Neural cell (in vitro differentiated cells): ENCODE results near the gene RIOK1. TPM values are rescaled to one million over a fixed set of nuclear protein-coding genes. Genes with fewer than 3 reads are reported as not detected.

Experiments
- H2AFZ ChIP-seq: fragments of 200-600, 300-800 bp; sonication (generic), shearing (Covaris generic); 2 replicates; pipeline ENCODE4 v1.6.0; 2014; ENCODE audit warnings: low read depth, mild to moderate bottlenecking, antibody characterized with exemption, low read length, moderate library complexity
- H3F3A ChIP-seq: fragments of 200-600 bp; shearing (Covaris generic); 2 replicates; pipeline ENCODE4 v1.6.1; 2016; ENCODE audit warnings: mild to moderate bottlenecking, moderate library complexity, mixed read lengths, antibody characterized with exemption, low read length; ENCODE audit not compliant: insufficient read depth, poor library complexity, severe bottlenecking
- H3K27ac ChIP-seq: fragments of 200-600, 300-800 bp; sonication (generic), shearing (Covaris generic); 2 replicates; pipeline ENCODE4 v1.5.1; 2014; ENCODE audit warnings: mild to moderate bottlenecking, low read length, moderate library complexity
- H3K27me3 ChIP-seq: fragments of 300-800, 200-600 bp; sonication (generic), shearing (Covaris generic); 2 replicates; pipeline ENCODE4 v1.6.0; 2014; ENCODE audit warnings: mild to moderate bottlenecking, low read depth, low read length, moderate library complexity; ENCODE audit not compliant: insufficient read depth
- H3K36me3 ChIP-seq: fragments of 300-800, 200-600 bp; sonication (generic), shearing (Covaris generic); 2 replicates; pipeline ENCODE4 v1.5.1; 2014; ENCODE audit warnings: mild to moderate bottlenecking, antibody characterized with exemption, low read length, moderate library complexity; ENCODE audit not compliant: insufficient read depth
- H3K4me2 ChIP-seq: fragments of 300-800, 200-600 bp; sonication (generic), shearing (Covaris generic); 2 replicates; pipeline ENCODE4 v1.6.0; 2014; ENCODE audit warnings: mild to moderate bottlenecking, low read length
- H3K4me3 ChIP-seq: fragments of 300-800, 200-600 bp; sonication (generic), shearing (Covaris generic); 2 replicates; pipeline ENCODE4 v1.5.1; 2014; ENCODE audit warnings: mild to moderate bottlenecking, low read length, moderate library complexity
- H3K79me2 ChIP-seq: fragments of 200-600 bp; shearing (Covaris generic); replicated peaks from 2 replicates; pipeline ENCODE4 v1.6.0; 2014; ENCODE audit warnings: mild to moderate bottlenecking, low read length, moderate library complexity; ENCODE audit not compliant: insufficient read depth
- H3K9ac ChIP-seq: fragments of 300-800, 200-600 bp; sonication (generic), shearing (Covaris generic); 2 replicates; pipeline ENCODE4 v1.6.1; 2016; ENCODE audit warnings: mild to moderate bottlenecking, low read length, mixed read lengths
- H3K9me2 ChIP-seq: fragments of 200-600 bp; shearing (Covaris generic); 2 replicates; pipeline ENCODE4 v1.6.1; 2016; ENCODE audit warnings: mild to moderate bottlenecking, low read length, mixed read lengths; ENCODE audit not compliant: insufficient read depth
- H3K9me3 ChIP-seq: fragments of 200-600, 300-800 bp; sonication (generic), shearing (Covaris generic); 2 replicates; pipeline ENCODE4 v1.6.1; 2016; ENCODE audit warnings: mild to moderate bottlenecking, mixed run types, low read length, moderate library complexity, mixed read lengths
- H4K20me1 ChIP-seq: fragments of 200-600 bp; shearing (Covaris generic); 2 replicates; pipeline ENCODE4 v1.6.1; 2016; ENCODE audit warnings: mild to moderate bottlenecking, mixed run types; ENCODE audit not compliant: insufficient read depth
- EP300 ChIP-seq: fragments of 450-650 bp; conservative IDR thresholded peaks from 2 replicates; pipeline ENCODE4 v1.6.1; 2014; ENCODE audit warnings: antibody characterized with exemption, mild to moderate bottlenecking, moderate library complexity; ENCODE audit not compliant: poor library complexity, severe bottlenecking
- EZH2 ChIP-seq: fragments of 200-600, 300-800 bp; shearing (Covaris generic), sonication (generic); IDR thresholded peaks from 2 replicates; pipeline ENCODE4 v1.6.1; 2014; ENCODE audit warnings: antibody characterized with exemption, low read length, borderline replicate concordance, mild to moderate bottlenecking; ENCODE audit not compliant: insufficient read depth, poor library complexity, severe bottlenecking
- MXI1 ChIP-seq: fragments of 450-650 bp; conservative IDR thresholded peaks from 2 replicates; pipeline ENCODE4 v1.6.1; 2014; ENCODE audit warnings: antibody characterized with exemption, mild to moderate bottlenecking; ENCODE audit not compliant: poor library complexity, severe bottlenecking
- POLR2AphosphoS5 ChIP-seq: IDR thresholded peaks from 2 replicates; pipeline ENCODE4 v1.6.1; 2012
- RAD21 ChIP-seq: fragments of 450-650 bp; conservative IDR thresholded peaks from 2 replicates; pipeline ENCODE4 v1.6.1; 2014; ENCODE audit warnings: antibody characterized with exemption, mild to moderate bottlenecking, moderate library complexity
- SMC3 ChIP-seq: fragments of 450-650 bp; conservative IDR thresholded peaks from 2 replicates; pipeline ENCODE4 v1.6.1; 2014; ENCODE audit warnings: antibody characterized with exemption, mild to moderate bottlenecking, moderate library complexity; ENCODE audit not compliant: poor library complexity
- TAF1 ChIP-seq: IDR thresholded peaks from 2 replicates; pipeline ENCODE4 v1.6.1; 2012; ENCODE audit warnings: low read depth
- polyA plus RNA-seq: library from polyadenylated mRNA; depleted of rRNA; stranded (reverse); fragments of >200 nt; gene quantifications from 2 replicates; pipeline ENCODE4 v1.2.3, GENCODE V29; 2014
- TF ChIP-seq, protein P1 (sequence below): IDR thresholded peaks from 2 replicates; pipeline ENCODE4 v1.6.1; 2012; ENCODE audit warnings: borderline replicate concordance
- TF ChIP-seq, protein P2 (sequence below): fragments of 450-650 bp; IDR thresholded peaks from 2 replicates; pipeline ENCODE4 v1.5.1; 2014; ENCODE audit warnings: antibody characterized with exemption, mild to moderate bottlenecking, moderate library complexity; ENCODE audit not compliant: poor library complexity, severe bottlenecking

The RIOK1 gene
- polyA plus RNA-seq, 1 donor from 2014 or later = 27.4 TPM

DNA sequence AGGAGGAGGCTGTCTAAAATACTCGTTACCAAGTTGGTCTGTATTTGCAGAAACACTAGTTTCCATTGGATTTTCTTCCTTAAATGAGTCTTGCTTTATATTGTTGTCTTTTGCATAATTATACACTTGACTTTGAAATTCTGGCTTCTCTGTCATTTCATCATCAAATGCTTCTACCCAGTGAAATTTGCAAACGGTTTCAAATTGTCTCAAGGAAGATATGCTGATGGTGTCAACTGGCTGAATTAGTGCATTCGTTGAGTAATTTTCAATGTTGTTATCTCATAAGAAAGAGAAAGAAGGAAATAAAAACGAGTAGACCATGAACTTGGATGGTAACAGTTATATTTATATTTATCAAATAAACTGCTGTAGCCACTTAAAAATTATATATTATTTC lies 10.9 kb upstream of the RIOK1 start:
- Histone ChIP-seq H3K9me2 (no peaks in the 10 kb centered on the region), H3K79me2 (no peaks in the 10 kb centered on the region), H2AFZ (no peak overlapping the region), H3K36me3 (no peaks in the 10 kb centered on the region), H4K20me1 (no peaks in the 10 kb centered on the region), H3K9ac (no peak overlapping the region), H3K27me3 (no peaks in the 10 kb centered on the region), H3K4me3 (no peak overlapping the region), H3K4me2 (no peak overlapping the region), H3K9me3 (no peaks in the 10 kb centered on the region), H3F3A (no peaks in the 10 kb centered on the region), H3K27ac (no peak overlapping the region)
- TF ChIP-seq MXI1 (no peak), POLR2AphosphoS5 (no peak), EP300 (no peak), SMC3 (no peak), RAD21 (no peak), TAF1 (no peak), EZH2 (no peak)
- TF ChIP-seq, protein P1, sequence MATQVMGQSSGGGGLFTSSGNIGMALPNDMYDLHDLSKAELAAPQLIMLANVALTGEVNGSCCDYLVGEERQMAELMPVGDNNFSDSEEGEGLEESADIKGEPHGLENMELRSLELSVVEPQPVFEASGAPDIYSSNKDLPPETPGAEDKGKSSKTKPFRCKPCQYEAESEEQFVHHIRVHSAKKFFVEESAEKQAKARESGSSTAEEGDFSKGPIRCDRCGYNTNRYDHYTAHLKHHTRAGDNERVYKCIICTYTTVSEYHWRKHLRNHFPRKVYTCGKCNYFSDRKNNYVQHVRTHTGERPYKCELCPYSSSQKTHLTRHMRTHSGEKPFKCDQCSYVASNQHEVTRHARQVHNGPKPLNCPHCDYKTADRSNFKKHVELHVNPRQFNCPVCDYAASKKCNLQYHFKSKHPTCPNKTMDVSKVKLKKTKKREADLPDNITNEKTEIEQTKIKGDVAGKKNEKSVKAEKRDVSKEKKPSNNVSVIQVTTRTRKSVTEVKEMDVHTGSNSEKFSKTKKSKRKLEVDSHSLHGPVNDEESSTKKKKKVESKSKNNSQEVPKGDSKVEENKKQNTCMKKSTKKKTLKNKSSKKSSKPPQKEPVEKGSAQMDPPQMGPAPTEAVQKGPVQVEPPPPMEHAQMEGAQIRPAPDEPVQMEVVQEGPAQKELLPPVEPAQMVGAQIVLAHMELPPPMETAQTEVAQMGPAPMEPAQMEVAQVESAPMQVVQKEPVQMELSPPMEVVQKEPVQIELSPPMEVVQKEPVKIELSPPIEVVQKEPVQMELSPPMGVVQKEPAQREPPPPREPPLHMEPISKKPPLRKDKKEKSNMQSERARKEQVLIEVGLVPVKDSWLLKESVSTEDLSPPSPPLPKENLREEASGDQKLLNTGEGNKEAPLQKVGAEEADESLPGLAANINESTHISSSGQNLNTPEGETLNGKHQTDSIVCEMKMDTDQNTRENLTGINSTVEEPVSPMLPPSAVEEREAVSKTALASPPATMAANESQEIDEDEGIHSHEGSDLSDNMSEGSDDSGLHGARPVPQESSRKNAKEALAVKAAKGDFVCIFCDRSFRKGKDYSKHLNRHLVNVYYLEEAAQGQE = no peak
- TF ChIP-seq, protein P2, sequence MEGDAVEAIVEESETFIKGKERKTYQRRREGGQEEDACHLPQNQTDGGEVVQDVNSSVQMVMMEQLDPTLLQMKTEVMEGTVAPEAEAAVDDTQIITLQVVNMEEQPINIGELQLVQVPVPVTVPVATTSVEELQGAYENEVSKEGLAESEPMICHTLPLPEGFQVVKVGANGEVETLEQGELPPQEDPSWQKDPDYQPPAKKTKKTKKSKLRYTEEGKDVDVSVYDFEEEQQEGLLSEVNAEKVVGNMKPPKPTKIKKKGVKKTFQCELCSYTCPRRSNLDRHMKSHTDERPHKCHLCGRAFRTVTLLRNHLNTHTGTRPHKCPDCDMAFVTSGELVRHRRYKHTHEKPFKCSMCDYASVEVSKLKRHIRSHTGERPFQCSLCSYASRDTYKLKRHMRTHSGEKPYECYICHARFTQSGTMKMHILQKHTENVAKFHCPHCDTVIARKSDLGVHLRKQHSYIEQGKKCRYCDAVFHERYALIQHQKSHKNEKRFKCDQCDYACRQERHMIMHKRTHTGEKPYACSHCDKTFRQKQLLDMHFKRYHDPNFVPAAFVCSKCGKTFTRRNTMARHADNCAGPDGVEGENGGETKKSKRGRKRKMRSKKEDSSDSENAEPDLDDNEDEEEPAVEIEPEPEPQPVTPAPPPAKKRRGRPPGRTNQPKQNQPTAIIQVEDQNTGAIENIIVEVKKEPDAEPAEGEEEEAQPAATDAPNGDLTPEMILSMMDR = no peak

DNA sequence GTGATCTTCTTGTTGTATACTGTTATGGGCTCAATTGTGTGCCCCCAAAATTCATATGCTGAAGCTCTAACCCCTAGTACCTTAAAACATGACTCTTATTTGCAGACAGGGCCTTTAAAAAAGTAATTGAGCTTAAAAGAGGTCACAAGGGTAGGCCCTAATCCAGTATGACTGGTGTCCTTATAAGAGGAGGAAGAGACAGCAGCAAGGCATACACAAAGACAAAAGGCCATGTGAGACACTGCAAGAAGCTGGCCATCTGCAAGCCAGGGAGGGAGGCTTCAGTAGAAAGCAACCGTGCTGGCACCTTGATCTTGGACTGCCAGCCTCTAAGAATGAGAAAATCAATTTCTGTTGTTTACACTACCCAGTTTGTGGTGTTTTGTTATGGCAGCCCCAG lies 8.5 kb upstream of the RIOK1 start:
- Histone ChIP-seq H3K9me3 (no peaks in the 10 kb centered on the region), H3K27ac (no peak overlapping the region), H3K79me2 (no peaks in the 10 kb centered on the region), H3K4me3 (no peak overlapping the region), H3K9ac (no peak overlapping the region), H3K9me2 (no peaks in the 10 kb centered on the region), H4K20me1 (no peaks in the 10 kb centered on the region), H3K4me2 (no peak overlapping the region), H3K36me3 (no peaks in the 10 kb centered on the region), H3F3A (no peaks in the 10 kb centered on the region), H2AFZ (no peak overlapping the region), H3K27me3 (no peaks in the 10 kb centered on the region)
- TF ChIP-seq SMC3 (no peak), MXI1 (no peak), EZH2 (no peak), POLR2AphosphoS5 (no peak), RAD21 (no peak), TAF1 (no peak)
- TF ChIP-seq, protein P2 = no peak
